HepG2 (cell line): ENCODE data around the gene RSF1. TPM values are rescaled to one million over a fixed set of nuclear protein-coding genes. Genes with fewer than 3 reads are reported as not detected.

Source experiments
- ATAC-seq: fragments of 200-7000 bp; cut with Tn5 transposase; 3 replicates; pipeline ENCODE4 v1.9.1; 2020; ENCODE audit warnings: mild to moderate bottlenecking, moderate library complexity
- BruUV-seq: library from RNA; stranded (reverse); fragments of 400-500 nt; replicated peaks from 2 replicates; lab custom pipeline; 2021; lab: Mats Ljungman, UMichigan
- CTCF ChIA-PET: fragments of 300-600 bp; formaldehyde crosslinking; extraction: SDS; loops from one replicate; lab custom pipeline; 2021; ENCODE audit warnings: low total read pairs, inconsistent platforms, low intra/inter-chr PET ratio; lab: Yijun Ruan, JAX
- POLR2A ChIA-PET: fragments of 350-600 bp; sonication (Branson Sonifier 250); formaldehyde crosslinking; loops from one replicate; lab custom pipeline; 2020; ENCODE audit warnings: antibody characterized with exemption, inconsistent platforms; lab: Yijun Ruan, JAX
- DNase-seq: peaks from one replicate; pipeline ENCODE4 v3.0.0-alpha.2; 2015; ENCODE audit warnings: low spot score
- FAIRE-seq: peaks from 3 replicates; lab custom pipeline; 2011; peaks lifted over from hg19 to GRCh38; lab: Jason Lieb, UNC
- H2AFZ ChIP-seq: one replicate; pipeline ENCODE4 v1.6.1; 2011; ENCODE audit warnings: low read length, inconsistent platforms
- H3K27ac ChIP-seq: fragments of 300-600 bp; 3 replicates; pipeline ENCODE4 v1.8.0; 2011; ENCODE audit warnings: mixed run types, mild to moderate bottlenecking, mixed read lengths, low read length, inconsistent platforms; ENCODE audit not compliant: insufficient read depth; ENCODE audit errors: extremely low read length
- H3K27me3 ChIP-seq, 2 experiments: fragments of 200-600 bp in 1 of 2; 2 replicates in 1 of 2; 3 replicates in 1 of 2; pipeline versions ENCODE4 v1.6.0 to v1.8.0; 2011; ENCODE audit warnings: low read length in 2 of 2, mild to moderate bottlenecking in 2 of 2, moderate library complexity in 2 of 2, inconsistent platforms in 1 of 2; ENCODE audit not compliant: insufficient read depth in 2 of 2, control insufficient read depth in 1 of 2
- H3K36me3 ChIP-seq, 2 experiments: fragments of 200-600 bp in 1 of 2; replicated peaks in 1 of 2; 2 replicates in 1 of 2; 3 replicates in 1 of 2; pipeline versions ENCODE4 v1.5.1 to v1.8.0; 2011; ENCODE audit warnings: low read length in 2 of 2, inconsistent platforms in 1 of 2; ENCODE audit not compliant: insufficient read depth in 2 of 2, control insufficient read depth in 1 of 2
- H3K4me1 ChIP-seq: 2 replicates; pipeline ENCODE4 v1.5.1; 2012; ENCODE audit warnings: low read length, inconsistent platforms; ENCODE audit not compliant: insufficient read depth
- H3K4me2 ChIP-seq: 2 replicates; pipeline ENCODE4 v1.6.0; 2011; ENCODE audit warnings: low read depth, low read length, inconsistent platforms
- H3K4me3 ChIP-seq, 3 experiments: fragments of 200-600 bp in 1 of 3; sonication (generic), shearing (Covaris generic) in 1 of 3; replicated peaks in 1 of 3; 2 replicates each; pipeline ENCODE4 v1.5.1; 2011 to 2016; ENCODE audit warnings: low read length in 3 of 3, inconsistent platforms in 2 of 3, low read depth in 2 of 3, mild to moderate bottlenecking in 2 of 3, control low read depth in 1 of 3, mixed read lengths in 1 of 3; ENCODE audit not compliant: insufficient read depth in 1 of 3
- H3K79me2 ChIP-seq: one replicate; pipeline ENCODE4 v1.6.1; 2011; ENCODE audit warnings: low read length, inconsistent platforms; ENCODE audit not compliant: insufficient read depth
- H3K9ac ChIP-seq: 2 replicates; pipeline ENCODE4 v1.6.0; 2011; ENCODE audit warnings: mild to moderate bottlenecking, low read depth, low read length, inconsistent platforms; ENCODE audit not compliant: insufficient read depth
- H3K9me3 ChIP-seq: 2 replicates; pipeline ENCODE4 v1.5.1; 2012; ENCODE audit warnings: mild to moderate bottlenecking, low read length
- H4K20me1 ChIP-seq: 2 replicates; pipeline ENCODE4 v1.6.0; 2011; ENCODE audit warnings: inconsistent platforms, mild to moderate bottlenecking, low read length, moderate library complexity; ENCODE audit not compliant: insufficient read depth
- MIXL1 ChIP-seq: IDR thresholded peaks from 2 replicates; pipeline ENCODE4 v1.6.1; 2016
- MTERF4 ChIP-seq: sonication (generic); formaldehyde crosslinking; IDR thresholded peaks from 2 replicates; pipeline ENCODE4 v1.8.0; 2023; ENCODE audit warnings: mild to moderate bottlenecking, missing genetic modification reagents
- ZNF550 ChIP-seq: sonication (generic); formaldehyde crosslinking; IDR thresholded peaks from 2 replicates; pipeline ENCODE4 v1.4.0; 2020; ENCODE audit warnings: mild to moderate bottlenecking, missing genetic modification reagents, borderline replicate concordance
- WGBS: methylation state at CpG from one replicate; pipeline ENCODE4 v1.1.6; 2017; ENCODE audit warnings: low lambda C conversion rate; 5-methylcytosine and 5-hydroxymethylcytosine counted together
- in situ Hi-C: cut with HindIII; loops from 2 replicates; pipeline ENCODE4 v1.10.0; 2017; ENCODE audit warnings: low pct_unique_long_range_greater_than_20kb; ENCODE audit not compliant: extremely low pct_ligation_motif_present
- intact Hi-C: fragments of 100-400 bp; cut with micrococcal nuclease; formaldehyde crosslinking; loops from one replicate; pipeline ENCODE4 v1.10.0; 2022; ENCODE audit not compliant: unreplicated experiment
- polyA plus RNA-seq, 8 experiments: library from polyadenylated mRNA; depleted of rRNA in 3 of 8; stranded (reverse) in 7 of 8; unstranded in 1 of 8; fragments of >200 nt; fragmentation: Illumina TruSeq in 4 of 8; extraction: Trizol in 4 of 8; gene quantifications; 2 replicates each; pipeline versions ENCODE4 v1.2.1 to v1.2.3, GENCODE V29; 2011 to 2016; ENCODE audit warnings: low read depth in 4 of 8, missing spikeins in 1 of 8, mixed read lengths in 1 of 8; ENCODE audit not compliant: insufficient read depth in 1 of 8
- total RNA-seq, 5 experiments: library from RNA; depleted of rRNA; stranded (reverse); fragments of >200 nt; fragmentation: Illumina TruSeq; extraction: Trizol; gene quantifications; 2 replicates each; pipeline ENCODE4 v1.2.3, GENCODE V29; 2016; ENCODE audit warnings: low read depth in 1 of 5

RSF1 gene
- total and polyA plus RNA-seq, 2 of the 13 experiments (the other 11 are each of a cell fraction or from before 2014, with no cell fraction given), result 15.5 to 33.1 TPM

- in situ Hi-C loops, result no loop called here
- no peak for FAIRE-seq
- no peaks in the 10 kb centered on the region; a peak in 1 of 5 replicates for H3K27me3 ChIP-seq
- H3K9ac ChIP-seq, result no peak overlapping the region
- intact Hi-C loops, result no loop called here
- H4K20me1 ChIP-seq, result peaks cover 3% of the 10 kb centered on the region; the same call in 1 of the 2 replicates
- no peaks in the 10 kb centered on the region for H3K9me3 ChIP-seq
- no peak overlapping the region for H2AFZ ChIP-seq
- peaks cover 10% of the 10 kb centered on the region for H3K4me1 ChIP-seq
- H3K4me3 ChIP-seq, result no peak overlapping the region
- BruUV-seq, result no TSS peak
- no peak for TF ChIP-seq MTERF4 (CRISPR knock-in tag)
- no peak for TF ChIP-seq MIXL1 (CRISPR knock-in tag)
- H3K4me2 ChIP-seq, result no peak overlapping the region
- ChIA-PET CTCF (no interaction called here), POLR2A (no interaction called here)
- H3K36me3 ChIP-seq, result peaks cover 0 to 3% of the 10 kb centered on the region in 2 experiments; a peak in 1 of 5 replicates
- DNase-seq, result no peak
- ATAC-seq, result no peak
- H3K79me2 ChIP-seq, result peaks cover 2% of the 10 kb centered on the region
- WGBS, result 88% methylated on average over 5 of the region's 5 CpGs
- H3K27ac ChIP-seq, result no peak overlapping the region
These were observed 72.3 kb downstream of the RSF1 start for GRCh38 chr11:77748266-77748665.

GRCh38 chr11:77747381-77747969 is 73.0 kb downstream of the RSF1 start:
- ChIA-PET POLR2A (no interaction called here), CTCF (no interaction called here)
- Histone ChIP-seq H3K4me3 (no peak overlapping the region), H3K79me2 (peaks cover 2% of the 10 kb centered on the region), H3K4me2 (no peak overlapping the region), H3K27ac (no peak overlapping the region), H3K36me3 (peaks cover 0 to 3% of the 10 kb centered on the region in 2 experiments; a peak in 1 of 5 replicates), H3K4me1 (peaks cover 10% of the 10 kb centered on the region), H3K9me3 (no peaks in the 10 kb centered on the region), H3K9ac (no peak overlapping the region), H3K27me3 (no peaks in the 10 kb centered on the region; a peak in 1 of 5 replicates), H4K20me1 (peaks cover 3% of the 10 kb centered on the region; the same call in 1 of the 2 replicates), H2AFZ (no peak overlapping the region)
- no TSS peak for BruUV-seq
- FAIRE-seq (no peak), ATAC-seq (no peak), DNase-seq (no peak)
- intact Hi-C loops, result no loop called here
- no peak for TF ChIP-seq ZNF550 (CRISPR knock-in tag)
- 96% methylated on average over 3 of the region's 3 CpGs for WGBS
- in situ Hi-C loops, result no loop called here
